ENCODE results near the gene SYNGR3. TPM values are rescaled to one million over a fixed set of nuclear protein-coding genes. Genes with fewer than 3 reads are reported as not detected.

SYNGR3 gene
- total RNA-seq, 2 experiments from 2014 or later: 4.8 to 5.9 TPM

GRCh38 chr16:1971796-1972489, 17.8 kb upstream of the SYNGR3 start, which contains the start of gene TBL3:
Gene TBL3, plus strand, starts transcription at chr16:1972053. Its CDS starts 112 bp downstream, at chr16:1972165.
- Mint-ChIP-seq H3K36me3 (ENCODE audit: low read depth) (peaks cover 33% of the 10 kb centered on the region), H3K4me3 (peak within 1 kb of the TSS; percentile 99), H3K27ac (peak within 1 kb of the TSS; percentile 99), H3K9me3 (ENCODE audit: low read depth) (no peaks in the 10 kb centered on the region), H3K4me1 (peaks cover 16% of the 10 kb centered on the region), H3K27me3 (no peaks in the 10 kb centered on the region)
- ChIA-PET POLR2A (interaction anchor here (0.8 to 2.3 kb wide), 4 partner anchors 11 to 189 kb away, joined by 5 to 14 read pairs (median 7); partner anchors contain the start of genes MSRB1, NUBP2, SPSB3 and TRAF7), CTCF (interaction anchor here (0.9 to 1.8 kb wide), 5 partner anchors 11 to 29 kb away, joined by 3 to 8 read pairs (median 4); partner anchors contain the start of genes GFER and MSRB1)
- DNase-seq (peak; percentile 98), ATAC-seq (peak; percentile 97)
- intact Hi-C loops (cut with DNase I, micrococcal nuclease): loop anchor here (1.0 to 5.0 kb wide), 10 partner anchors 12 to 552 kb away; partner anchors contain the start of genes MSRB1 (in 2 of the 2), E4F1 (in 1 of the 2), GFER (in 1 of the 2) and NTHL1 (in 1 of the 2)

GRCh38 chr16:1972490-1972877, 17.3 kb upstream of the SYNGR3 start:
- Mint-ChIP-seq H3K27ac (peak overlapping the region; percentile 31), H3K4me1 (peaks cover 16% of the 10 kb centered on the region), H3K4me3 (peak overlapping the region; percentile 99), H3K36me3 (ENCODE audit: low read depth) (peaks cover 36% of the 10 kb centered on the region), H3K27me3 (no peaks in the 10 kb centered on the region), H3K9me3 (ENCODE audit: low read depth) (no peaks in the 10 kb centered on the region)
- POLR2A ChIA-PET: interaction anchor here (0.8 to 2.3 kb wide), 2 partner anchors 12 to 29 kb away, joined by 5 to 14 read pairs; partner anchors contain the start of gene MSRB1
- DNase-seq (peak; percentile 47), ATAC-seq (peak; percentile 3)
- intact Hi-C loops (cut with DNase I, micrococcal nuclease): loop anchor here (1.0 to 5.0 kb wide), 6 partner anchors 12 to 552 kb away; partner anchors contain the start of genes GFER (in 1 of the 2), NTHL1 (in 1 of the 2), RNPS1 (in 1 of the 2) and SYNGR3 (in 1 of the 2)
- CTCF ChIA-PET: interaction anchor here (0.9 to 1.0 kb wide), 2 partner anchors 10 to 12 kb away, joined by 3 read pairs; partner anchors contain the start of gene GFER

GRCh38 chr16:1973461-1974156, 16.2 kb upstream of the SYNGR3 start:
- ChIA-PET POLR2A (no interaction called here), CTCF (no interaction called here)
- ATAC-seq (no peak), DNase-seq (no peak)
- Mint-ChIP-seq H3K9me3 (ENCODE audit: low read depth) (no peaks in the 10 kb centered on the region), H3K4me3 (peak overlapping the region; percentile 10), H3K27ac (no peak overlapping the region), H3K27me3 (no peaks in the 10 kb centered on the region), H3K36me3 (ENCODE audit: low read depth) (peaks cover 37% of the 10 kb centered on the region), H3K4me1 (peaks cover 16% of the 10 kb centered on the region)
- intact Hi-C loops (cut with DNase I, micrococcal nuclease): loop anchor here (2.0 to 5.0 kb wide), 2 partner anchors 15 to 294 kb away; partner anchors contain the start of genes RNPS1 (in 1 of the 2) and SYNGR3 (in 1 of the 2)

GRCh38 chr16:1974157-1975070, 15.4 kb upstream of the SYNGR3 start:
- Mint-ChIP-seq H3K9me3 (ENCODE audit: low read depth) (no peaks in the 10 kb centered on the region), H3K36me3 (ENCODE audit: low read depth) (peaks cover 39% of the 10 kb centered on the region), H3K27ac (no peak overlapping the region), H3K4me3 (no peak overlapping the region), H3K27me3 (no peaks in the 10 kb centered on the region), H3K4me1 (peaks cover 16% of the 10 kb centered on the region)
- no peak for DNase-seq
- intact Hi-C loops (cut with DNase I, micrococcal nuclease): loop anchor here in 1 of 2 experiments (5.0 kb wide), 1 partner anchor 293 kb away; the partner anchor contains the start of gene RNPS1
- CTCF ChIA-PET: no interaction called here
- POLR2A ChIA-PET: interaction anchor here (1.2 kb wide), 1 partner anchor 10 kb away, joined by 5 read pairs; the partner anchor contains the start of gene RPS2
- ATAC-seq: no peak

- CTCF ChIA-PET: no interaction called here
- Mint-ChIP-seq H3K27me3 (no peaks in the 10 kb centered on the region), H3K27ac (no peak overlapping the region), H3K9me3 (ENCODE audit: low read depth) (no peaks in the 10 kb centered on the region), H3K4me1 (peaks cover 16% of the 10 kb centered on the region), H3K4me3 (no peak overlapping the region), H3K36me3 (ENCODE audit: low read depth) (peaks cover 40% of the 10 kb centered on the region)
- intact Hi-C loops (cut with DNase I, micrococcal nuclease): no loop called here
- ATAC-seq (no peak), DNase-seq (no peak)
- POLR2A ChIA-PET: interaction anchor here (1.2 kb wide), 1 partner anchor 11 kb away, joined by 5 read pairs; the partner anchor contains the start of gene RPS2
Observed at GRCh38 chr16:1975432-1976215, 14.1 kb upstream of the SYNGR3 start.

GRCh38 chr16:1976216-1976520, 13.6 kb upstream of the SYNGR3 start:
- intact Hi-C loops (cut with DNase I, micrococcal nuclease): no loop called here
- Mint-ChIP-seq H3K27me3 (peaks cover 1% of the 10 kb centered on the region), H3K4me3 (no peak overlapping the region), H3K4me1 (peaks cover 13% of the 10 kb centered on the region), H3K36me3 (ENCODE audit: low read depth) (peaks cover 36% of the 10 kb centered on the region), H3K9me3 (ENCODE audit: low read depth) (no peaks in the 10 kb centered on the region), H3K27ac (no peak overlapping the region)
- DNase-seq (no peak), ATAC-seq (no peak)
- ChIA-PET POLR2A (no interaction called here), CTCF (interaction anchor here (0.6 to 0.9 kb wide), 2 partner anchors 164 to 318 kb away, joined by 3 read pairs; no protein-coding TSS in a partner anchor)

GRCh38 chr16:1976951-1977874, 12.6 kb upstream of the SYNGR3 start:
- ATAC-seq (no peak), DNase-seq (no peak)
- Mint-ChIP-seq H3K27ac (no peak overlapping the region), H3K9me3 (ENCODE audit: low read depth) (no peaks in the 10 kb centered on the region), H3K4me3 (no peak overlapping the region), H3K36me3 (ENCODE audit: low read depth) (peaks cover 34% of the 10 kb centered on the region), H3K4me1 (peaks cover 15% of the 10 kb centered on the region), H3K27me3 (peaks cover 6% of the 10 kb centered on the region)
- ChIA-PET POLR2A (interaction anchor here (0.6 to 2.1 kb wide), 3 partner anchors 163 to 275 kb away, joined by 3 to 5 read pairs (median 4); partner anchors contain the start of gene TRAF7), CTCF (interaction anchor here (0.7 to 0.9 kb wide), 2 partner anchors 163 to 430 kb away, joined by 3 read pairs; no protein-coding TSS in a partner anchor)
- intact Hi-C loops (cut with DNase I, micrococcal nuclease): no loop called here

GRCh38 chr16:1977875-1978268, 11.9 kb upstream of the SYNGR3 start:
- H3K9me3 Mint-ChIP-seq (ENCODE audit: low read depth): no peaks in the 10 kb centered on the region
- no peak overlapping the region for H3K4me3 Mint-ChIP-seq
- no peak overlapping the region for H3K27ac Mint-ChIP-seq
- intact Hi-C loops (cut with DNase I, micrococcal nuclease): no loop called here
- DNase-seq (no peak), ATAC-seq (no peak)
- peaks cover 13% of the 10 kb centered on the region for H3K27me3 Mint-ChIP-seq
- H3K4me1 Mint-ChIP-seq: peaks cover 14% of the 10 kb centered on the region
- CTCF ChIA-PET: interaction anchor here (0.7 kb wide), 1 partner anchor 429 kb away, joined by 3 read pairs; no protein-coding TSS in a partner anchor
- H3K36me3 Mint-ChIP-seq (ENCODE audit: low read depth): peaks cover 32% of the 10 kb centered on the region
- POLR2A ChIA-PET: interaction anchor here (2.1 kb wide), 1 partner anchor 178 kb away, joined by 4 read pairs; the partner anchor contains the start of gene TRAF7

- Mint-ChIP-seq H3K9me3 (ENCODE audit: low read depth) (no peaks in the 10 kb centered on the region), H3K4me3 (no peak overlapping the region), H3K27ac (no peak overlapping the region), H3K27me3 (peaks cover 17% of the 10 kb centered on the region), H3K4me1 (peaks cover 14% of the 10 kb centered on the region), H3K36me3 (ENCODE audit: low read depth) (peaks cover 29% of the 10 kb centered on the region)
- POLR2A ChIA-PET: interaction anchor here (2.1 kb wide), 1 partner anchor 177 kb away, joined by 4 read pairs; the partner anchor contains the start of gene TRAF7
- intact Hi-C loops (cut with DNase I, micrococcal nuclease): no loop called here
- ATAC-seq (no peak), DNase-seq (no peak)
- CTCF ChIA-PET: no interaction called here
Observed at GRCh38 chr16:1978476-1979120, 11.2 kb upstream of the SYNGR3 start.

Data from activated CD4-positive, alpha-beta T cell treated with anti-CD3 and anti-CD28 coated beads for 36 hours (primary cell).